ENCODE data around the gene ZBTB3. TPM values are rescaled to one million over a fixed set of nuclear protein-coding genes. Genes with fewer than 3 reads are reported as not detected.
A peak's percentile ranks its signal among the peaks of the same experiment; 100 is the strongest.
"Not testable (repeated sequence)": the region's sequence is repeated elsewhere in the genome, so short reads cannot be mapped to it uniquely, and the experiment has no call there.

Gene ZBTB3
- total and polyA plus RNA-seq, 3 experiments from 2014 or later, result 3.5 to 11.6 (median 9.4) TPM

DNA sequence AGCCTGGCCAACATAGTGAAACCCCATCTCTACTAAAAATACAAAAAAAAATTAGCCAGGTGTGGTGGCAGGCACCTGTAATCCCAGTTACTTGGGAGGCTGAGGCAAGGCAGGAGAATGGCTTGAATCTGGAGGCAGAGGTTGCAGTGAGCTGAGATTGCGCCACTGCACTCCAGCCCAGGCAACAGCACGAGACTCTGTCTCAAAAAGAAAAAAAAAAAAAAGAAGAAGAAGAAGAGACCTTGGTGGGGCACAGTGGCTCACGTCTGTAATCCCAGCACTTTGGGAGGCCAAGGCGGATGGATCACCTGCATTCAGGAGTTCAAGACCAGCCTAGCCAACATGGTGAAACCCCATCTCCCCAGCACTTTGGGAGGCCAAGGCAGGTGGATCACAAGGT is 50.0 kb downstream of the ZBTB3 start:
- H3K27me3 Mint-ChIP-seq, result not testable (repeated sequence)
- POLR2A ChIA-PET, result interaction anchor here (0.6 to 1.3 kb wide), 3 partner anchors 14 to 1262 kb away, joined by 3 to 8 read pairs (median 3); partner anchors contain the start of genes HNRNPUL2 and LRRN4CL

DNA sequence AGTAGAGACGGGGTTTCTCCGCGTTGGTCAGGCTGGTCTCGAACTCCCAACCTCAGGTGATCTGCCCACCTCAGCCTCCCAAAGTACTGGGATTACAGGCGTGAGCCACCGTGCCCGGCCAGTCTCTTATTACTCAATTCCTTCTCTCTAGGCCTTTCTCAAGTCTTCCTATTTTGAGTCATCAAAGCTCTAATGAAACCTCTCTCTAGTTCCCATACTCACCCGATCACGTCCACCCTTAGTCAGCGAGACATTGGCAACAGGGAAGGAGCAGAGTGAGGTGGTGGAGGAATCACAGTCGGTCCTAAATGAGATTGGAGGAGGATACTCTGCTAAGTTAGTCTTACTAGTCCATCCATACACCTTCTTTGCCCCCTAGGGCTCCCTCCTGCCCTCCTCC is 51.7 kb downstream of the ZBTB3 start:
- Mint-ChIP-seq H3K4me1 (peaks cover 11 to 21% (median 20%) of the 10 kb centered on the region in 3 donors), H3K4me3 (no peak overlapping the region), H3K27ac (peak overlapping the region in 1 of 8 donors; percentile 1), H3K27me3 (no peaks in the 10 kb centered on the region), H3K36me3 (peaks cover 3 to 16% (median 4%) of the 10 kb centered on the region in 3 donors), H3K9me3 (no peaks in the 10 kb centered on the region)
- ChIA-PET CTCF (interaction anchor here (1.3 to 3.0 kb wide), 3 partner anchors 23 to 277 kb away, joined by 4 to 11 read pairs (median 5); partner anchors contain the start of genes TUT1 and UBXN1), POLR2A (interaction anchor here (0.5 to 1.0 kb wide), 2 partner anchors 49 to 84 kb away, joined by 5 read pairs; no protein-coding TSS in a partner anchor)
- Histone ChIP-seq H3K9me3 (ENCODE audit: low read length) (no peaks in the 10 kb centered on the region), H3K27me3 (ENCODE audit: insufficient read depth, low read length, poor library complexity, severe bottlenecking) (no peaks in the 10 kb centered on the region), H3K36me3 (ENCODE audit: insufficient read depth, low read length) (no peaks in the 10 kb centered on the region), H3K4me3 (ENCODE audit: low read length) (no peak overlapping the region), H3K4me1 (ENCODE audit: insufficient read depth, low read length) (peaks cover 18% of the 10 kb centered on the region), H3K27ac (ENCODE audit: low read depth, low read length) (no peak overlapping the region)
- no peak for DNase-seq

More for the DNA sequence above, 50.0 kb downstream of the ZBTB3 start:
- H3K9me3 ChIP-seq (ENCODE audit: low read length); H3K9me3 Mint-ChIP-seq; H3K4me3 ChIP-seq (ENCODE audit: low read length); DNase-seq; H3K36me3 ChIP-seq (ENCODE audit: insufficient read depth, low read length); H3K27ac ChIP-seq (ENCODE audit: low read depth, low read length); H3K27me3 ChIP-seq (ENCODE audit: insufficient read depth, low read length, poor library complexity, severe bottlenecking): not testable (repeated sequence)
- H3K4me3 Mint-ChIP-seq, result peak overlapping the region in 1 of 7 donors; percentile 52
- CTCF ChIA-PET, result interaction anchor here (0.7 to 5.3 kb wide), 3 partner anchors 9 to 51 kb away, joined by 3 to 33 read pairs (median 3); no protein-coding TSS in a partner anchor
- peaks cover 35% of the 10 kb centered on the region for H3K4me1 ChIP-seq (ENCODE audit: insufficient read depth, low read length)
- H3K4me1 Mint-ChIP-seq, result peaks cover 23 to 36% (median 31%) of the 10 kb centered on the region in 3 donors
- peak overlapping the region in 2 of 8 donors; percentile 27 to 74 for H3K27ac Mint-ChIP-seq
- H3K36me3 Mint-ChIP-seq, result peaks cover 3 to 15% (median 4%) of the 10 kb centered on the region in 3 donors

Other genes with a start within 250 kb of the ZBTB3 start
- gene AHNAK, start 207.4 kb downstream of the ZBTB3 start, total RNA-seq, result 100 to 1,000 TPM; 187 to 193 TPM
- gene AHNAK, start 207.4 kb downstream of the ZBTB3 start, polyA plus RNA-seq, result 125 TPM
- 1,000 to 10,000 TPM; 1,800 to 1,846 TPM for gene EEF1G, start 180.3 kb downstream of the ZBTB3 start, total RNA-seq
- gene EEF1G, start 180.3 kb downstream of the ZBTB3 start, polyA plus RNA-seq, result 1,157 TPM
- 10 to 100 TPM; 30.8 to 32.7 TPM for gene TUT1, start 162.6 kb downstream of the ZBTB3 start, total RNA-seq
- 13.7 TPM for gene TUT1, start 162.6 kb downstream of the ZBTB3 start, polyA plus RNA-seq
- gene MTA2, start 152.3 kb downstream of the ZBTB3 start, total RNA-seq, result 100 to 1,000 TPM; 248 to 263 TPM
- gene MTA2, start 152.3 kb downstream of the ZBTB3 start, polyA plus RNA-seq, result 37.4 TPM
- 100 to 1,000 TPM; 133 to 134 TPM for gene EML3, start 141.4 kb downstream of the ZBTB3 start, total RNA-seq
- gene EML3, start 141.4 kb downstream of the ZBTB3 start, polyA plus RNA-seq, result 22.9 TPM
- 1 to 10 TPM; 4.9 to 5.3 TPM for gene ROM1, start 140.9 kb downstream of the ZBTB3 start, total RNA-seq
- gene ROM1, start 140.9 kb downstream of the ZBTB3 start, polyA plus RNA-seq, result 1.7 TPM
- 10 to 100 TPM; 67.4 to 68.2 TPM for gene B3GAT3, start 132.2 kb downstream of the ZBTB3 start, total RNA-seq
- gene B3GAT3, start 132.2 kb downstream of the ZBTB3 start, polyA plus RNA-seq, result 48.9 TPM
- 100 to 1,000 TPM; 213 to 219 TPM for gene GANAB, start 107.5 kb downstream of the ZBTB3 start, total RNA-seq
- gene GANAB, start 107.5 kb downstream of the ZBTB3 start, polyA plus RNA-seq, result 164 TPM
- gene INTS5, start 100.9 kb downstream of the ZBTB3 start, total RNA-seq, result 10 to 100 TPM; 41.3 to 45.9 TPM
- 45.2 TPM for gene INTS5, start 100.9 kb downstream of the ZBTB3 start, polyA plus RNA-seq
- 100 to 1,000 TPM; 178 to 182 TPM for gene C11orf98, start 89.0 kb downstream of the ZBTB3 start, total RNA-seq
- 118 TPM for gene C11orf98, start 89.0 kb downstream of the ZBTB3 start, polyA plus RNA-seq
- gene CSKMT, start 88.8 kb downstream of the ZBTB3 start, total RNA-seq, result 10 to 100 TPM; 43.1 to 48.3 TPM
- 3.6 TPM for gene CSKMT, start 88.8 kb downstream of the ZBTB3 start, polyA plus RNA-seq
- gene UQCC3, start 82.5 kb downstream of the ZBTB3 start, total RNA-seq, result 1 to 10 TPM; 7.1 to 7.5 TPM
- 11.2 TPM for gene UQCC3, start 82.5 kb downstream of the ZBTB3 start, polyA plus RNA-seq
- gene LBHD1, start 81.9 kb downstream of the ZBTB3 start, total RNA-seq, result 10 to 100 TPM; 22.6 to 22.9 TPM
- gene LBHD1, start 81.9 kb downstream of the ZBTB3 start, polyA plus RNA-seq, result 7.6 TPM
- gene UBXN1, start 75.1 kb downstream of the ZBTB3 start, total RNA-seq, result 100 to 1,000 TPM; 142 to 143 TPM
- gene UBXN1, start 75.1 kb downstream of the ZBTB3 start, polyA plus RNA-seq, result 164 TPM
- gene LRRN4CL, start 64.6 kb downstream of the ZBTB3 start, total RNA-seq, result under 1 TPM; 0.11 to 0.22 TPM
- not detected for gene LRRN4CL, start 64.6 kb downstream of the ZBTB3 start, polyA plus RNA-seq
- gene BSCL2, start 46.7 kb downstream of the ZBTB3 start, total RNA-seq, result 10 to 100 TPM; 32.9 to 33.3 TPM
- 48.8 TPM for gene BSCL2, start 46.7 kb downstream of the ZBTB3 start, polyA plus RNA-seq
- gene GNG3, start 46.5 kb downstream of the ZBTB3 start, total RNA-seq, result not detected
- 0.36 TPM for gene GNG3, start 46.5 kb downstream of the ZBTB3 start, polyA plus RNA-seq
- gene HNRNPUL2, start 26.7 kb downstream of the ZBTB3 start, total RNA-seq, result 10 to 100 TPM; 58.7 to 64.3 TPM
- gene HNRNPUL2, start 26.7 kb downstream of the ZBTB3 start, polyA plus RNA-seq, result 3.3 TPM
- gene TTC9C, start 25.7 kb downstream of the ZBTB3 start, total RNA-seq, result 10 to 100 TPM; 36.7 to 37.2 TPM
- gene TTC9C, start 25.7 kb downstream of the ZBTB3 start, polyA plus RNA-seq, result 22.2 TPM
- 100 to 1,000 TPM; 151 to 160 TPM for gene POLR2G, start 7.4 kb upstream of the ZBTB3 start, total RNA-seq
- 272 TPM for gene POLR2G, start 7.4 kb upstream of the ZBTB3 start, polyA plus RNA-seq
- gene TAF6L, start 17.2 kb upstream of the ZBTB3 start, total RNA-seq, result 10 to 100 TPM; 21.8 to 24.1 TPM
- 9.6 TPM for gene TAF6L, start 17.2 kb upstream of the ZBTB3 start, polyA plus RNA-seq
- 10 to 100 TPM; 46.4 to 49.2 TPM for gene TMEM179B, start 33.2 kb upstream of the ZBTB3 start, total RNA-seq
- 135 TPM for gene TMEM179B, start 33.2 kb upstream of the ZBTB3 start, polyA plus RNA-seq
- 10 to 100 TPM; 13.0 to 14.6 TPM for gene TMEM223, start 37.8 kb upstream of the ZBTB3 start, total RNA-seq
- gene TMEM223, start 37.8 kb upstream of the ZBTB3 start, polyA plus RNA-seq, result 56.0 TPM
- 100 to 1,000 TPM; 112 to 126 TPM for gene NXF1, start 51.3 kb upstream of the ZBTB3 start, total RNA-seq
- 81.2 TPM for gene NXF1, start 51.3 kb upstream of the ZBTB3 start, polyA plus RNA-seq
- 10 to 100 TPM; 34.7 to 35.3 TPM for gene STX5, start 77.9 kb upstream of the ZBTB3 start, total RNA-seq
- 37.2 TPM for gene STX5, start 77.9 kb upstream of the ZBTB3 start, polyA plus RNA-seq
- under 1 TPM in 1 of 2 experiments, not detected in 1; 0.50 TPM for gene TEX54, start 78.7 kb upstream of the ZBTB3 start, total RNA-seq
- gene TEX54, start 78.7 kb upstream of the ZBTB3 start, polyA plus RNA-seq, result 0.66 TPM
- gene WDR74, start 85.4 kb upstream of the ZBTB3 start, total RNA-seq, result 100 to 1,000 TPM; 124 to 131 TPM
- 42.4 TPM for gene WDR74, start 85.4 kb upstream of the ZBTB3 start, polyA plus RNA-seq
- 100 to 1,000 TPM; 426 to 430 TPM for gene SLC3A2, start 126.7 kb upstream of the ZBTB3 start, total RNA-seq
- 180 TPM for gene SLC3A2, start 126.7 kb upstream of the ZBTB3 start, polyA plus RNA-seq
- not detected for gene CHRM1, start 167.2 kb upstream of the ZBTB3 start, total RNA-seq
- gene CHRM1, start 167.2 kb upstream of the ZBTB3 start, polyA plus RNA-seq, result not detected
- not detected for gene SLC22A6, start 230.8 kb upstream of the ZBTB3 start, total RNA-seq
- not detected for gene SLC22A6, start 230.8 kb upstream of the ZBTB3 start, polyA plus RNA-seq

All from CD8-positive, alpha-beta memory T cell (primary cell).